ENCODE measurements around the gene RAB24.
A peak's percentile ranks its signal among the peaks of the same experiment; 100 is the strongest.
"Not testable (repeated sequence)": the region's sequence is repeated elsewhere in the genome, so short reads cannot be mapped to it uniquely, and the experiment has no call there.

RAB24 gene

DNA sequence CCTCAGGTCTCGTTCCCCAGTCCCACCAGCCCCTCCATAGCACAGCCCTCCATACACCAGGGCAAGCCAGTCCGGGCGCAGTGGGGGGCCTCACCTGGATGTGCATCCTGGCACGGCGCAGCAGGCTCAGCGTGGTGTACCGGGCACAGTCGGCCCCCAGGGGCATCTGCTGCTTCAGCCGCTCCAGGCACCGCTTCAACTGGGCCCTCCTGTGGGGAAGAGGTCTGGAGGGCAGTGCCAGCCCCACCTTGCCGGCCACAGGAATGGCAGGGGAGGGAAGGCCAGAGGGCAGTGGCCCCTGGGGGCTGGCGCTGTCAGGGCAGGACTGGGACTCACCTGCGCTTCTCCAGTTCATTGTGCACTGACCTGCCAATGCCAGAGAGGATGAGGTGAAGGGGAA is 6.8 kb upstream of the RAB24 start:
- DNase-seq = no peak

GRCh38 chr5:177309351-177310191 is 6.1 kb upstream of the RAB24 start:
- DNase-seq = peak; percentile 80

GRCh38 chr5:177308740-177309139 is 5.2 kb upstream of the RAB24 start:
- DNase-seq = no peak

- no peak for DNase-seq
These were observed 4.2 kb upstream of the RAB24 start for GRCh38 chr5:177307544-177308363.

DNA sequence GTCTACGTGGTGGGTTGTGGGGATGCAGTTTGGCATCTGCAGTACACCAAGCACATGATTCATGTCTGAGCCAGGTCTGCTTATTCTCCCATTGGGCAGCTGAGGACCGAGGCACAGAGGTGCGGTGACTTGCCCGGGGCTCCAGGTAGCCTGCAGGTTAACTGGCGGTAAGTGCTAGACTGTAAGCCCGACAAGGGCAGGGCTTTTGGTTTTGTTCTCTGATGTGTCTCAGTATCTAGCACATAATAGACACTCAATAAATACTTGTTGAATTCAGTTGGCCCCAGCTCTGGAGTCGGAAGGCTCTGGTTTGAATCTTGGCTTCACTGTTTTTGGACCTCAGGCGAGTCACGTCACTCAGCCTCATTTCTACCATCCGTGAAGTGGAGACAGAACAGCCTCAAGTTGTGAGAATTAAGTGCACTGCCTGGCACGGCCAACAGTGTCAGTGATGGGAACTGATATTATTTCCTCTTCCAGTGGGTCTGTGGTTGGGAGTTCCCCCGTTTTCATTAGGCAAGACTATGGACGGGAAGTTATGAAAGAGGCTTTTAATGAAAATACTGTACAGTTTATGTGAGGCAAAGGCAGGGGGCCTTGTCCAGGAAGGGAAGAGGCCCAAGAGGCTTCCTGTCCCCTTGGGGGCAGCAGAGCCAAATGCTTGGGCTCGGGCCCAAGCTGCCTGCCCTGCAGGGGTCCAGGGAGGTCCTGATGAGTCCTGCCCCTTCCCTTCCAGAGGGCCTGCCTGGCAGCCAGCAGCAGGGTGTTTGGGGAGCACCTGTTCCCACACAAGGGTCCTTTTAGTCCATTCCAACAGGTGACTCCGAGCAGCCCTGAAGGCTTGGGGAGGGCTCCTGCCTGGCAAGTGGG is 3.4 kb upstream of the RAB24 start:
- peak; percentile 42 for DNase-seq

GRCh38 chr5:177306103-177306640 is 2.7 kb upstream of the RAB24 start:
- not testable (repeated sequence) for DNase-seq

DNA sequence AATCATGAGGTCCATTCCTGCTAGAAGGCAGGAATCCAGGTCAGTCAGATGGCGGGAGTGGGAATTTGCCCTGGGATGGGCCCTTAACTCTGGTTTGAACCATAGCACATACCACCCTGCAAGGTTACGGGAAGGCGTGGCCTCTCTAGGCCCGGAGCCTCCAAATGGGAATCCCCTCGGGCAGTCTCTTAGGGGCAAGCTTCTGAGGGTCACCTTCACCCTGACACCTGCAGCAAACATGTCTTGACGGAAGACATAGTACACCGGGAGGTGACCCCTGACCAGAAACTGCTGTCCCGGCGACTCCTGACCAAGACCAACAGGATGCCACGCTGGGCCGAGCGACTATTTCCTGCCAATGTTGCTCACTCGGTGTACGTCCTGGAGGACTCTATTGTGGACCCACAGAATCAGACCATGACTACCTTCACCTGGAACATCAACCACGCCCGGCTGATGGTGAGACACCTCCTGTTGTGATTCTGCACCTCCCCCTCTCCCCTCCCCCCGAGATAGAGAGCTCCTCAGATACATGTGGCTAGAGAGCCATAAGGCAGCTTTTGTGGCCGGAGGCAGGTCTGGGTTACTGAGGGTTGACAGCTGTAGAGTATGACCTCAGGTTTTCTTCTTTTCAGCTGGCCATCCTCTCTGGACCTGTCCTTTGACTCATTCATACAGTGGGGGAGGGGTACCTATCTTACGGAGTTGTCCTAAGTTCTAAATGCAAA is 1.0 kb upstream of the RAB24 start:
- DNase-seq = no peak

- no peak for DNase-seq
These were observed 439 bp upstream of the RAB24 start for GRCh38 chr5:177303925-177304391.

DNA sequence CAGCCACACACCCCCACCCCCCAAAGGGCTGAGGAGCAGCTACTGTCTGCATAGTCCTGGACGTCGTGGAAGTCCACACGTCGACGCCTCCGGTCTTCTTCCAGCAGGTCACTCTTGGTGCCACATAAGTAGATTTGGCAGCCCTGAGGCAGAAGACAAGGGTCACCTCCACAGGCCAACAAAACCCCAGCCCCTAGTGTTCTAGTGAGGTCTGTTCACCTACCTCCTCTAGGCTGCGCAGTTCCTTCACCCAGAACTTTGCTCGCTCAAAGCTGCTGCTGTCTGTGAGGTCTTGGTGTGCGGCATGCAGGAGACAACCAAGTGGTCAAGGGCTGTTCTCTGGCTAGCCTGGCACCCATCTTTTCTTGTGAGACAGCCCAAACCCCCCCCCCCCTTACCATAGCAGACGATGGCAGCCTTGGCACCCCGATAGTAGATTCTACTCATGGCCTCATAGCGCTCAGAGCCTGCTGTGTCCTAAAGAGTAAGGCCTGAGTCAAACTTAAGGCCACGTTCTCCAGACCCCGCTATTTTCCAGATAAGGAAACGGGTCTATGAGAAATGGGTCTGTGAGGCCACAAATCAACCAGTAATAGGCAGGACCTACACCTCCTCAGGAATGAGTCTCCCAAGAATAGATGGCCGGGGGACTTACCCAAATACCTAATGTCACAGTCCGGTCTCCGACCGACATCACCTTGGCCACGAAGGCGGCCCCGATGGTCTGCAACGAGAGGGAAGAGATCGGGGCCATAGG is 987 bp downstream of the RAB24 start:
- no peak for DNase-seq

GRCh38 chr5:177301503-177302165 is 1.9 kb downstream of the RAB24 start:
- no peak for DNase-seq

DNA sequence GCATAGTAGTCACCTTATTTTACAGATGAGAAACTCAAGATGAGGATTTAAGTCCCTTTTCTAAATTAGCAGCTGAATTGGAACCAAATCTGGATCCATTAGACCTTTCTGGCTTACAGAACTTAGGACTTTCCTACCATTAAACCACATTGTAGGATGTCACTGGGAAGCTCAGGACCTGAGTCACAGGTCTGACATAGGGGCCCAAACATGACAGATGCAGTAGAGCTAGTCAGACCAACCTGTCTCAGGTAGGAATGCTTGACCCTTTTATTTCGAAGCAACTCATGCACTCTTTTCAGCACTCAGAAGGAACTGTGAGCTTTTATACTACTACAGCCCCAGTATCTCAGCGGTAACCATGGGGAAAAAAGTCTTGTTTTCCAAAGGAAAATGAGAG is 2.6 kb downstream of the RAB24 start:
- DNase-seq = no peak

DNA sequence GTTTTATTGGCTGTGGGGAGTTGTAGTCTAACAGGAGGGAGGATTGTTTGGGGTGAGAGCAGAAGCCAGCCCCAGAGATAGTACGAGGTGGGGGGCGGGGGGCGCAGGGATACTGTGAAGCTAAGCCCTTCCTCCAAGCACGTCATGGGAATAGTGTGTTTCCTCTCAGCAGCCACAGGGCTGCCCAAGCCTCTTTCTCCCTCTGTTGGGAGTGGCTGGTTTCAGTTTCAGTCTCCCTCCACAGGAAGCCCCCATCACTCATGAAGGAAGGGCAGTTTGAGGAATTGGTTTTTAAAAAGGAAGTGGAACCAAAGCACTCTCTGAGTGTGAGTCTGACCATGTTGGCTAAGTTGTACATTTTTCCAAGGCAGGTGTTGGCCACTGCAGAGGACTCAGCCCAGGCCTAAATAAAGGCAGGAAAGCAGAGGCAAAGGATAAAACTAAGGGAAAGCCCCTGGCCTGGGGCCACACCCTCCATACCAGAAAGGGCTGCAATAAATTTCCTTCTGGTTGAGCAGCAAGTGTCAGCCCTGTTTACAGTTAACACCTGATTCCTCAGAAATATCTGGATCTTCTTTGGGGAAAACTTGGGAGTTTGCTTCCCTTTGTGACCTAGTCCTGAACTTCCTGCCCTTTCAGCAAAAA is 3.2 kb downstream of the RAB24 start:
- DNase-seq = peak; percentile 76

DNA sequence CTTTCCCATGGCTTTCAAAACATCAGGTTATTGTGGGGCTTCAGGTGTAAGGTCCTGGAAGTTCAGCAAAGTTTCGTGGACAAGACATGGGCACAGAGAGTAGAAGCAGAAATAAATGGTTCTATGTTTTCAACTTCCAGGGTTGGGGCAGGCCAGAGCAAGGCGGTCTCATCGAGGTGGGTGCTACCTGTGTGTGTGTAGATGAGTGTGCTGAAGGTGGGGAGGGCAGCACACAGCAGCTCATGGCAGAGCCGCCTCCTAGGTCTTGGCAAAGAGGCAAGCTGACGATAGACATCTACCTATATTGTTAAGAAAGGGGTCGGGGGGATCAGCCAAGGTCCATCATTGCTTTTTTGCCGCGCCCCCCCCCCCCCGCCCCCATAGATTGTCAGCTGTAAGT is 3.8 kb downstream of the RAB24 start:
- DNase-seq = no peak

DNA sequence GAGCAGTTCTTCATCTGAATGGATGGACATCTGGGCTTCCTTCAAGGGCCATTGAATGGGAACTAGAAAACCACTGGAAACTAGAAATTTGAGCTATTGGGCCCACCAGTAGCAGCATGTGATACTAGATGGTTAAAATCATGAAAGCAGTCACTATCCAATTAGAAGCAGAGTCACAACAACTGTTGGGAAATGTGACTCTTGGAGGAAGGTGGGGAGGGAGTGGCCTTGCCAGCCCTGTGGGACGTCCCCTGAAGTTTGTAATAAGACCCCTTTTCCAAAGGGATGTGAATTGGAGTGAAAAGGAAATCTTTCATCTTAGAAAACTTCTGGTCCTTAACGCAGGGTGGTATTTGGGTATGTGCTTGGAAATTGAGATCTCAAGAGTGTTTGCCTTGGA is 5.6 kb downstream of the RAB24 start:
- no peak for DNase-seq

GRCh38 chr5:177296581-177296980 is 6.9 kb downstream of the RAB24 start:
- DNase-seq = no peak

DNA sequence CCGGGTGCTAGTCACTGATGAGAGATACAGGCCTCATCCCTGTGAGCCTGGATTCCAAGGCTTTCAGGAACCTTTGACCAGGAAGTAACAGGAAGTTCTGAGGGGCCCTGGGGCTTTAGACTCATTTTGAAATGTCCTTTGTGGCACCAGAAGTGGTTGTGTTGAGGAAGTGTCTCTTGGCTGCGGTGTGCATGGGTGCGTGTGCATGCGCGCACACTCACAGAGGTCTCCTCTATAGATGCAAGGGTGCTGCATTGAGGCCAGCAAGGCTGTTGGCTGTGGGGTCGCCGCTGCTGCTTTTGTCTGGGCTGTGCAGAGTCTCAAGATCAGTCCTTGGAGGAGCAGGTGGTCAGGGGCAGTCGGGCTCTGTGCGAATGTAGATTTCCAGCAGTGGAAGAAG is 7.6 kb downstream of the RAB24 start:
- DNase-seq = no peak

- DNase-seq = no peak
These were observed 8.9 kb downstream of the RAB24 start for GRCh38 chr5:177294632-177295031.

DNA sequence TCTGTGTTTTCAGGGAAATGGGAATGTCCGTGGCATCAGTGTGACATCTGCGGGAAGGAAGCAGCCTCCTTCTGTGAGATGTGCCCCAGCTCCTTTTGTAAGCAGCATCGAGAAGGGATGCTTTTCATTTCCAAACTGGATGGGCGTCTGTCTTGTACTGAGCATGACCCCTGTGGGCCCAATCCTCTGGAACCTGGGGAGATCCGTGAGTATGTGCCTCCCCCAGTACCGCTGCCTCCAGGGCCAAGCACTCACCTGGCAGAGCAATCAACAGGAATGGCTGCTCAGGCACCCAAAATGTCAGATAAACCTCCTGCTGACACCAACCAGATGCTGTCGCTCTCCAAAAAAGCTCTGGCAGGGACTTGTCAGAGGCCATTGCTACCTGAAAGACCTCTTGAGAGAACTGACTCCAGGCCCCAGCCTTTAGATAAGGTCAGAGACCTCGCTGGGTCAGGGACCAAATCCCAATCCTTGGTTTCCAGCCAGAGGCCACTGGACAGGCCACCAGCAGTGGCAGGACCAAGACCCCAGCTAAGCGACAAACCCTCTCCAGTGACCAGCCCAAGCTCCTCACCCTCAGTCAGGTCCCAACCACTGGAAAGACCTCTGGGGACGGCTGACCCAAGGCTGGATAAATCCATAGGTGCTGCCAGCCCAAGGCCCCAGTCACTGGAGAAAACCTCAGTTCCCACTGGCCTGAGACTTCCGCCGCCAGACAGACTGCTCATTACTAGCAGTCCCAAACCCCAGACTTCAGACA is 9.5 kb downstream of the RAB24 start:
- no peak for DNase-seq

DNA sequence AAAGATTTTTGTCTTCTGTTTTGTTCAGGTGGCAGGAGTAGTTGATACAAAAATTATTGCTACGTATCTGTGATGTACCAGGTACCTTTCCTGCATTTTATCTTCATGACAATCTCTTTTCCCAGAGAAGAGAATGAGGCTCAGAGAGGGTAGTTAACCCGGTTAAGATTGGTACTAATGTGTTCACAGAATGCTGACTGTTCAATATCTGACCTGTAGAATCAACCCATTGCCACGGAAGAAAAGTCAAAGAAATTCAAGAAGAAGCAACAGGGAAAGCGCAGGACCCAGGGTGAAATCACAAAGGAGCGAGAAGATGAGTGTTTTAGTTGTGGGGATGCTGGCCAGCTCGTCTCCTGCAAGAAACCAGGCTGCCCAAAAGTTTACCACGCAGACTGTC is 11.8 kb downstream of the RAB24 start:
- DNase-seq = no peak
